Measurements from ENCODE around the gene DISP2. TPM values are rescaled to one million over a fixed set of nuclear protein-coding genes. Genes with fewer than 3 reads are reported as not detected.

Gene DISP2
- total and polyA plus RNA-seq, 2 experiments from 2014 or later, result 1.3 to 2.2 TPM

DNA sequence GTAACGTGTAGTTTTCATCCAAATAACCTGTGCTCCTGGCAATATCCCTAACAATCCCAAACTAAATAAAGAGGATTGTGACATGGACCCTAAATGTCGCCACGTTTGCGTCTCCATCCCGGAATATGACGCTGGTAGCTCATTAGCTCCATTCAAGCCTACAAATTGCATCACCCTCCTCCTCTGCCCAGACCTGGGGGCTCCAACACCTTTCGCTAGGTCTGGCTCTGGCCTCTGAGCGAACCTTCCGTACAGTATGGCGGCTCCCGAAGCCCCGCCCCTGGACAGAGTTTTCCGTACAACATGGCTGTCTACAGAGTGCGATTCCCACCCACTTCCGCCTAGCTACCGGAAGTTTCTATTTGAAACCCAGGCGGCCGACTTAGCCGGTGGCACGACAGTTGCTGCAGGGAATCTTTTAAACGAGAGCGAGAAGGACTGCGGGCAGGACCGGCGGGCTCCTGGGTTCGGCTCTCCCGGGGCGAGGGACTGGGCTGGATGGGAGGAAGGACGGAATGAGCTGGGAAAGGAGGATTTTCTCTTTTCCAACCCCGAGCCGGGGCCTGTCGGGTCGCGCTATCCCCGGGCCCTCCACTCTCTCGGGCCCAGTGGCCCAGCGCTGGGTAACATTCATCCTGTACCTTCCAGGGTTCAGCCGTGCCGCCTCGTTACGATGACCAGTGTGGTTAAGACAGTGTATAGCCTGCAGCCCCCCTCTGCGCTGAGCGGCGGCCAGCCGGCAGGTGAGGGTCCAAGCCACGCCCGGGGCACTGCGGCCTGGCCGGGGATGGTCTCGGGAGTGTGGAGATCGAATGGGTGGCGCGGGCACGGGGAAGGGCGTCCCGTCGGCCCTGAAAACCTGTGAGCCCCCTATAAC lies 24.8 kb downstream of the DISP2 start, which contains the start of gene KNSTRN:
Gene KNSTRN (plus strand): TSS at position 142 of the 877 bp plus-strand sequence. CDS start 115 bp downstream, at position 257.
- peaks cover 16% of the 10 kb centered on the region for H3K4me1 Mint-ChIP-seq
- peak; percentile 99 for DNase-seq (ENCODE audit: low spot score)

More for the DNA sequence above, 24.8 kb downstream of the DISP2 start, which contains the start of gene KNSTRN:
- Mint-ChIP-seq H3K27ac (peak within 1 kb of the TSS; percentile 99), H3K9me3 (no peaks in the 10 kb centered on the region; the same call in 2 of the 3 replicates), H3K36me3 (ENCODE audit: low read depth) (peaks cover 41% of the 10 kb centered on the region), H3K4me3 (peak within 1 kb of the TSS; percentile 85), H3K27me3 (ENCODE audit: insufficient read depth, low read depth, poor library complexity) (peaks cover 4% of the 10 kb centered on the region)
- no peaks in the 10 kb centered on the region for H3K27me3 ChIP-seq (ENCODE audit: insufficient read depth)
- H3K4me2 ChIP-seq, result peak within 1 kb of the TSS; percentile 89
- H2AFZ ChIP-seq, result peak within 1 kb of the TSS; percentile 57
- peaks cover 27% of the 10 kb centered on the region for H3K79me2 ChIP-seq (replicated peaks; ENCODE audit: insufficient read depth)
- peak within 1 kb of the TSS; percentile 1; the same call in 1 of the 2 replicates for H3K27ac ChIP-seq (ENCODE audit: low read depth)
- 0 out of 2 replicates have a peak, but pooled peaks cover 10% of the 10 kb centered on the region for H3F3A ChIP-seq (replicated peaks; ENCODE audit: low read depth)
- H4K20me1 ChIP-seq (replicated peaks; ENCODE audit: insufficient read depth), result peaks cover 11% of the 10 kb centered on the region
- H3K4me3 ChIP-seq, result peak within 1 kb of the TSS; percentile 82
- peak; percentile 99 for ATAC-seq
- peaks cover 27% of the 10 kb centered on the region for H3K36me3 ChIP-seq (ENCODE audit: insufficient read depth)
- H3K9me2 ChIP-seq (ENCODE audit: insufficient read depth), result no peaks in the 10 kb centered on the region
- peaks cover 9% of the 10 kb centered on the region for H3K4me1 ChIP-seq (ENCODE audit: insufficient read depth)
- no peak for TF ChIP-seq EZH2phosphoT487 (IDR thresholded peaks at IDR 0.05; ENCODE audit: unreplicated experiment)
- TF ChIP-seq POLR2AphosphoS5 (IDR thresholded peaks at IDR 0.05; ENCODE audit: low read depth), result peak; percentile 88
- TF ChIP-seq NANOG (IDR thresholded peaks at IDR 0.05; ENCODE audit: borderline replicate concordance), result no peak
- no peak for TF ChIP-seq JUNB (IDR thresholded peaks at IDR 0.05; ENCODE audit: unreplicated experiment)
- TF ChIP-seq, protein P1, sequence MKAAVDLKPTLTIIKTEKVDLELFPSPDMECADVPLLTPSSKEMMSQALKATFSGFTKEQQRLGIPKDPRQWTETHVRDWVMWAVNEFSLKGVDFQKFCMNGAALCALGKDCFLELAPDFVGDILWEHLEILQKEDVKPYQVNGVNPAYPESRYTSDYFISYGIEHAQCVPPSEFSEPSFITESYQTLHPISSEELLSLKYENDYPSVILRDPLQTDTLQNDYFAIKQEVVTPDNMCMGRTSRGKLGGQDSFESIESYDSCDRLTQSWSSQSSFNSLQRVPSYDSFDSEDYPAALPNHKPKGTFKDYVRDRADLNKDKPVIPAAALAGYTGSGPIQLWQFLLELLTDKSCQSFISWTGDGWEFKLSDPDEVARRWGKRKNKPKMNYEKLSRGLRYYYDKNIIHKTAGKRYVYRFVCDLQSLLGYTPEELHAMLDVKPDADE (IDR thresholded peaks at IDR 0.05), result peak; percentile 89
- no peak for TF ChIP-seq ZNF331 (CRISPR knock-in tag; IDR thresholded peaks at IDR 0.05; ENCODE audit: low read depth)
- peak; percentile 49 for TF ChIP-seq CREB1 (CRISPR knock-in tag; IDR thresholded peaks at IDR 0.05; ENCODE audit: low read depth)
- TF ChIP-seq EZH2 (IDR thresholded peaks at IDR 0.05; ENCODE audit: low read depth, unreplicated experiment), result no peak
- TF ChIP-seq, protein P2, sequence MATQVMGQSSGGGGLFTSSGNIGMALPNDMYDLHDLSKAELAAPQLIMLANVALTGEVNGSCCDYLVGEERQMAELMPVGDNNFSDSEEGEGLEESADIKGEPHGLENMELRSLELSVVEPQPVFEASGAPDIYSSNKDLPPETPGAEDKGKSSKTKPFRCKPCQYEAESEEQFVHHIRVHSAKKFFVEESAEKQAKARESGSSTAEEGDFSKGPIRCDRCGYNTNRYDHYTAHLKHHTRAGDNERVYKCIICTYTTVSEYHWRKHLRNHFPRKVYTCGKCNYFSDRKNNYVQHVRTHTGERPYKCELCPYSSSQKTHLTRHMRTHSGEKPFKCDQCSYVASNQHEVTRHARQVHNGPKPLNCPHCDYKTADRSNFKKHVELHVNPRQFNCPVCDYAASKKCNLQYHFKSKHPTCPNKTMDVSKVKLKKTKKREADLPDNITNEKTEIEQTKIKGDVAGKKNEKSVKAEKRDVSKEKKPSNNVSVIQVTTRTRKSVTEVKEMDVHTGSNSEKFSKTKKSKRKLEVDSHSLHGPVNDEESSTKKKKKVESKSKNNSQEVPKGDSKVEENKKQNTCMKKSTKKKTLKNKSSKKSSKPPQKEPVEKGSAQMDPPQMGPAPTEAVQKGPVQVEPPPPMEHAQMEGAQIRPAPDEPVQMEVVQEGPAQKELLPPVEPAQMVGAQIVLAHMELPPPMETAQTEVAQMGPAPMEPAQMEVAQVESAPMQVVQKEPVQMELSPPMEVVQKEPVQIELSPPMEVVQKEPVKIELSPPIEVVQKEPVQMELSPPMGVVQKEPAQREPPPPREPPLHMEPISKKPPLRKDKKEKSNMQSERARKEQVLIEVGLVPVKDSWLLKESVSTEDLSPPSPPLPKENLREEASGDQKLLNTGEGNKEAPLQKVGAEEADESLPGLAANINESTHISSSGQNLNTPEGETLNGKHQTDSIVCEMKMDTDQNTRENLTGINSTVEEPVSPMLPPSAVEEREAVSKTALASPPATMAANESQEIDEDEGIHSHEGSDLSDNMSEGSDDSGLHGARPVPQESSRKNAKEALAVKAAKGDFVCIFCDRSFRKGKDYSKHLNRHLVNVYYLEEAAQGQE (IDR thresholded peaks at IDR 0.05; ENCODE audit: unreplicated experiment), result peak; percentile 5
- TF ChIP-seq, protein P3, sequence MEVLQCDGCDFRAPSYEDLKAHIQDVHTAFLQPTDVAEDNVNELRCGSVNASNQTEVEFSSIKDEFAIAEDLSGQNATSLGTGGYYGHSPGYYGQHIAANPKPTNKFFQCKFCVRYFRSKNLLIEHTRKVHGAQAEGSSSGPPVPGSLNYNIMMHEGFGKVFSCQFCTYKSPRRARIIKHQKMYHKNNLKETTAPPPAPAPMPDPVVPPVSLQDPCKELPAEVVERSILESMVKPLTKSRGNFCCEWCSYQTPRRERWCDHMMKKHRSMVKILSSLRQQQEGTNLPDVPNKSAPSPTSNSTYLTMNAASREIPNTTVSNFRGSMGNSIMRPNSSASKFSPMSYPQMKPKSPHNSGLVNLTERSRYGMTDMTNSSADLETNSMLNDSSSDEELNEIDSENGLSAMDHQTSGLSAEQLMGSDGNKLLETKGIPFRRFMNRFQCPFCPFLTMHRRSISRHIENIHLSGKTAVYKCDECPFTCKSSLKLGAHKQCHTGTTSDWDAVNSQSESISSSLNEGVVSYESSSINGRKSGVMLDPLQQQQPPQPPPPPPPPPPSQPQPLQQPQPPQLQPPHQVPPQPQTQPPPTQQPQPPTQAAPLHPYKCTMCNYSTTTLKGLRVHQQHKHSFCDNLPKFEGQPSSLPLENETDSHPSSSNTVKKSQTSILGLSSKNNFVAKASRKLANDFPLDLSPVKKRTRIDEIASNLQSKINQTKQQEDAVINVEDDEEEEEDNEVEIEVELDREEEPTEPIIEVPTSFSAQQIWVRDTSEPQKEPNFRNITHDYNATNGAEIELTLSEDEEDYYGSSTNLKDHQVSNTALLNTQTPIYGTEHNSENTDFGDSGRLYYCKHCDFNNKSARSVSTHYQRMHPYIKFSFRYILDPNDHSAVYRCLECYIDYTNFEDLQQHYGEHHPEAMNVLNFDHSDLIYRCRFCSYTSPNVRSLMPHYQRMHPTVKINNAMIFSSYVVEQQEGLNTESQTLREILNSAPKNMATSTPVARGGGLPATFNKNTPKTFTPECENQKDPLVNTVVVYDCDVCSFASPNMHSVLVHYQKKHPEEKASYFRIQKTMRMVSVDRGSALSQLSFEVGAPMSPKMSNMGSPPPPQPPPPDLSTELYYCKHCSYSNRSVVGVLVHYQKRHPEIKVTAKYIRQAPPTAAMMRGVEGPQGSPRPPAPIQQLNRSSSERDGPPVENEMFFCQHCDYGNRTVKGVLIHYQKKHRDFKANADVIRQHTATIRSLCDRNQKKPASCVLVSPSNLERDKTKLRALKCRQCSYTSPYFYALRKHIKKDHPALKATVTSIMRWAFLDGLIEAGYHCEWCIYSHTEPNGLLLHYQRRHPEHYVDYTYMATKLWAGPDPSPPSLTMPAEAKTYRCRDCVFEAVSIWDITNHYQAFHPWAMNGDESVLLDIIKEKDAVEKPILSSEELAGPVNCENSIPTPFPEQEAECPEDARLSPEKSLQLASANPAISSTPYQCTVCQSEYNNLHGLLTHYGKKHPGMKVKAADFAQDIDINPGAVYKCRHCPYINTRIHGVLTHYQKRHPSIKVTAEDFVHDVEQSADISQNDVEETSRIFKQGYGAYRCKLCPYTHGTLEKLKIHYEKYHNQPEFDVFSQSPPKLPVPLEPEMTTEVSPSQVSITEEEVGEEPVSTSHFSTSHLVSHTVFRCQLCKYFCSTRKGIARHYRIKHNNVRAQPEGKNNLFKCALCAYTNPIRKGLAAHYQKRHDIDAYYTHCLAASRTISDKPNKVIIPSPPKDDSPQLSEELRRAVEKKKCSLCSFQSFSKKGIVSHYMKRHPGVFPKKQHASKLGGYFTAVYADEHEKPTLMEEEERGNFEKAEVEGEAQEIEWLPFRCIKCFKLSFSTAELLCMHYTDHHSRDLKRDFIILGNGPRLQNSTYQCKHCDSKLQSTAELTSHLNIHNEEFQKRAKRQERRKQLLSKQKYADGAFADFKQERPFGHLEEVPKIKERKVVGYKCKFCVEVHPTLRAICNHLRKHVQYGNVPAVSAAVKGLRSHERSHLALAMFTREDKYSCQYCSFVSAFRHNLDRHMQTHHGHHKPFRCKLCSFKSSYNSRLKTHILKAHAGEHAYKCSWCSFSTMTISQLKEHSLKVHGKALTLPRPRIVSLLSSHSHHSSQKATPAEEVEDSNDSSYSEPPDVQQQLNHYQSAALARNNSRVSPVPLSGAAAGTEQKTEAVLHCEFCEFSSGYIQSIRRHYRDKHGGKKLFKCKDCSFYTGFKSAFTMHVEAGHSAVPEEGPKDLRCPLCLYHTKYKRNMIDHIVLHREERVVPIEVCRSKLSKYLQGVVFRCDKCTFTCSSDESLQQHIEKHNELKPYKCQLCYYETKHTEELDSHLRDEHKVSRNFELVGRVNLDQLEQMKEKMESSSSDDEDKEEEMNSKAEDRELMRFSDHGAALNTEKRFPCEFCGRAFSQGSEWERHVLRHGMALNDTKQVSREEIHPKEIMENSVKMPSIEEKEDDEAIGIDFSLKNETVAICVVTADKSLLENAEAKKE (CRISPR knock-in tag; IDR thresholded peaks at IDR 0.05), result no peak

Measured in GM23338 (cell line).